A673 (cell line): Measurements from ENCODE around the gene CCDC183.

Experiments used
- CTCF ChIP-seq: fragments of 300-800, 200-600 bp; sonication (generic); conservative IDR thresholded peaks from 2 replicates; pipeline ENCODE4 v1.5.1; 2017; ENCODE audit warnings: low read depth, mild to moderate bottlenecking, antibody characterized with exemption, low read length, moderate library complexity, mixed read lengths
- EZH2 ChIP-seq: fragments of 200-600 bp; sonication (generic); IDR thresholded peaks from 2 replicates; pipeline ENCODE4 v1.6.1; 2017; ENCODE audit warnings: borderline replicate concordance, low read depth, mild to moderate bottlenecking, mixed read lengths, antibody characterized with exemption, low read length; ENCODE audit not compliant: poor library complexity, severe bottlenecking

GRCh38 chr9:136839229-136840139 is 43.3 kb downstream of the CCDC183 start:
- TF ChIP-seq CTCF, result no peak
- no peak for TF ChIP-seq EZH2
